ENCODE data around the gene PKN3. TPM values are rescaled to one million over a fixed set of nuclear protein-coding genes. Genes with fewer than 3 reads are reported as not detected.
A peak's percentile ranks its signal among the peaks of the same experiment; 100 is the strongest.

Gene PKN3
- total and polyA plus RNA-seq, 2 donors from 2014 or later = 3.9 to 14.7 TPM

DNA sequence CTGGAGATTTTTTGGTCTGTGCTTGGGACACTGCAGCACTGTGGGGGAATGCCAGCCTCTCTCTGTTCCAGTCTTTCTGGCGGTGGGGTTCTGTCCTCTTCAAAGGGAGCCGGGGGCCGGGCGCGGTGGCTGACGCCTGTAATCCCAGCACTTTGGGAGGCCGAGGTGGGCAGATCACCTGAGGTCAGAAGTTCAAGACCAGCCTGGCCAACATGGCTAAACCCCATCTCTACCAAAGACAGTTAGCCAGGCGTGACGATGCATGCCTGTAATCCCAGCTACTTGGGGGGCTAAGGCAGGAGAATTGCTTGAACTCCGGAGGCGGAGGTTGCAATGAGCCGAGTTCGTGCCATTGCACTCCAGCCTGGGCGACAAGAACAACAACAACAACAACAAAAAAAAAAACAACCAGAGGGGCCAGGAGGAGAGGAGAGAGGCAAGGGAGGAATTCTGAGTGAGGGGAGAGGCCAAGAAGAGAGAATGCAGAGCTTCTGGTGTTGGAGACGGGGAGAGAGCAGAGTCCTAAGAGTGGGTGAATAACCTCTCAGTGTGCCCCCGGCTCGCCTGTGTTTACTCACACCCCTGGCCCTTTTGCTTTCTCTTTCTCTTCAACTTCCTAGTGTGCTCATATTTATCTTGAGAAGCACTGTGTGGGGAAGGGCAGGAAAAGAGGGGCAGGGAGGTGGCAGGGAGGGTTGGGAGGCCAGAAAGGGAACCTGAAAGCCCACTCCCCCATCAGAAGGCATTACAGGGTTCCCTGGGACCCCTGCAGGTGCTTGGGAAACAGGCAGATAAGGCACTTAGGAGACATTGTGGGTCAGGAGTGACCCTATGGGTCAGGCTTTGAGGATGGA is 16.4 kb upstream of the PKN3 start:
- Histone ChIP-seq H3K27ac (ENCODE audit: low read depth in 2 of 2, low read length in 2 of 2) (peak overlapping the region; percentile 38 to 84), H3K4me1 (ENCODE audit: control insufficient read depth in 2 of 3, insufficient read depth in 2 of 3, low read depth in 1 of 3, low read length in 3 of 3) (peaks cover 4 to 33% (median 19%) of the 10 kb centered on the region in 3 donors), H3K4me3 (ENCODE audit: low read length in 3 of 3) (peak overlapping the region in 1 of 3 donors; percentile 32), H3K9me3 (ENCODE audit: control insufficient read depth in 2 of 3, insufficient read depth in 1 of 3, low read length in 3 of 3) (no peaks in the 10 kb centered on the region), H3K9ac (ENCODE audit: low read length in 3 of 3) (peak overlapping the region in 2 of 3 donors; percentile 32 to 96), H3K27me3 (ENCODE audit: control insufficient read depth, insufficient read depth, low read length) (no peaks in the 10 kb centered on the region), H3K36me3 (ENCODE audit: control insufficient read depth in 2 of 3, insufficient read depth in 3 of 3, low read length in 3 of 3) (no peaks in the 10 kb centered on the region)
- FAIRE-seq (no peak), DNase-seq (peak in 2 of 5 donors; percentile 39 to 53)
- intact Hi-C loops (cut with DNase I) = no loop called here
- TF ChIP-seq, protein P1, sequence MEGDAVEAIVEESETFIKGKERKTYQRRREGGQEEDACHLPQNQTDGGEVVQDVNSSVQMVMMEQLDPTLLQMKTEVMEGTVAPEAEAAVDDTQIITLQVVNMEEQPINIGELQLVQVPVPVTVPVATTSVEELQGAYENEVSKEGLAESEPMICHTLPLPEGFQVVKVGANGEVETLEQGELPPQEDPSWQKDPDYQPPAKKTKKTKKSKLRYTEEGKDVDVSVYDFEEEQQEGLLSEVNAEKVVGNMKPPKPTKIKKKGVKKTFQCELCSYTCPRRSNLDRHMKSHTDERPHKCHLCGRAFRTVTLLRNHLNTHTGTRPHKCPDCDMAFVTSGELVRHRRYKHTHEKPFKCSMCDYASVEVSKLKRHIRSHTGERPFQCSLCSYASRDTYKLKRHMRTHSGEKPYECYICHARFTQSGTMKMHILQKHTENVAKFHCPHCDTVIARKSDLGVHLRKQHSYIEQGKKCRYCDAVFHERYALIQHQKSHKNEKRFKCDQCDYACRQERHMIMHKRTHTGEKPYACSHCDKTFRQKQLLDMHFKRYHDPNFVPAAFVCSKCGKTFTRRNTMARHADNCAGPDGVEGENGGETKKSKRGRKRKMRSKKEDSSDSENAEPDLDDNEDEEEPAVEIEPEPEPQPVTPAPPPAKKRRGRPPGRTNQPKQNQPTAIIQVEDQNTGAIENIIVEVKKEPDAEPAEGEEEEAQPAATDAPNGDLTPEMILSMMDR (IDR thresholded peaks at IDR 0.05; ENCODE audit: borderline replicate concordance, extremely low read depth, insufficient read depth) = no peak

DNA sequence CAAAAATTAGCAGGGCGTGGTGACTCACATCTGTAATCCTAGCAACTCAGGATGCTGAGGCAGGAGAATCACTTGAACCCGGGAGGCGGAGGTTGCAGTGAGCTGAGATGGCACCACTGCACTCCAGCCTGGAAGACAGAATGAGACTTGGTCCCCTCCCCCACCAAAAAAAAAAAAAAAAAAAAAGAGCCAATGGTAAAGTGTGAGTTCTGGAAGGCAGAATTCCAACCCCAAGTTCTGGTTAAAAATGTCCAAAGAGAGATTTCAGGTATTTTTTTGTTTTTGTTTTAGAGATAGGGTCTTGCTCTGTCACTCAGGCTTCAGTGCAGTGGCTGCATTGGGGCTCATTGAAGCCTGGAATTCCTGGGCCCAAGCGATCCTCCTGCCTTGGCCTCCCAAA is 14.8 kb upstream of the PKN3 start:
- FAIRE-seq (no peak), DNase-seq (peak in 1 of 5 donors; percentile 35)
- Histone ChIP-seq H3K36me3 (ENCODE audit: control insufficient read depth in 2 of 3, insufficient read depth in 3 of 3, low read length in 3 of 3) (peaks cover 5 to 10% (median 7%) of the 10 kb centered on the region in 3 donors), H3K27me3 (ENCODE audit: control insufficient read depth, insufficient read depth, low read length) (no peaks in the 10 kb centered on the region), H3K9me3 (ENCODE audit: control insufficient read depth in 2 of 3, insufficient read depth in 1 of 3, low read length in 3 of 3) (no peaks in the 10 kb centered on the region), H3K9ac (ENCODE audit: low read length in 3 of 3) (no peak overlapping the region), H3K27ac (ENCODE audit: low read depth in 2 of 2, low read length in 2 of 2) (no peak overlapping the region), H3K4me1 (ENCODE audit: control insufficient read depth in 2 of 3, insufficient read depth in 2 of 3, low read depth in 1 of 3, low read length in 3 of 3) (peaks cover 8 to 33% (median 23%) of the 10 kb centered on the region in 3 donors), H3K4me3 (ENCODE audit: low read length in 3 of 3) (no peak overlapping the region)
- TF ChIP-seq, protein P1 (IDR thresholded peaks at IDR 0.05; ENCODE audit: borderline replicate concordance, extremely low read depth, insufficient read depth) = no peak
- intact Hi-C loops (cut with DNase I) = no loop called here

DNA sequence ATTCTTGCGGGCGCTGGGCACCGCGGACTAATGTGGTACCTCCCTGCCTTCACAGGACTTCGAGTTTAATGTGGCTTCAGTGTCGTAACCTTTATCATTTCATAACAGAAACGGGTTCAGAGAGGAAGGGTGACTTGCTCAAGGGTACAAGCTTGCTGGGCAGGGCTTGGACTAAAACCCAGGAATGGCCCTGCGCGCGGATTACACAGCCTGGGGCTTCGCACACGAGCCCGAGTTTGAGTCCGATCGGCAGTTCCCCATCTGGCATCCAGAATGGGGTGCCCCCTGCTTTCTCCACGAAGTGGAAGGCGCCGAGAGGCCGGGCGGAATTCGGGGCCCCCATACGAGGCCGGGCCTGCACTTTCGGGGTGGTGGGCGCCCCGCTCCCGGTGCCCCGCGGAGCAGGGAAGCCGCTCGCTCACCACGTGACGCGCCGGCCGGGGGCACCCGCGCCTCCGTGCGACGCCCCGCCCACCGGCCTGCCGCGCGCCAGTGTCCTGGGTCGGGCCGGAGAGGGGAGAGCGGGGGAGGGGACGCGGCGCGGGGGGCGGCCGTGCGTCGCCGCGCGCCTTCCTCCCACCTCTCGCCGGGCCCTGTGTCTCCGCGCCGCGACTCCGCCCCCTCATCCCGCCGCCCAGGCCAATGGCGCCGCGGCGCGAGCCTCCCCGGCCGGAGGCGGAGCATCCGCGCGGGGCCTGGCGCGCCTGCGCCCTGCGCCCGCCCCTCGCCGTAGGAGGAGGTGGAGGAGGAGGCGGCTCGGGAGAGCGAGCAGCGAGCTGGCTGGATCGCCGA is 13.6 kb upstream of the PKN3 start, which contains the start of gene SET:
TSS of gene SET (plus strand) at position 722 of the 792 bp plus-strand sequence. CDS start 361 bp downstream, outside the sequence.
- TF ChIP-seq, protein P1 (IDR thresholded peaks at IDR 0.05; ENCODE audit: borderline replicate concordance, extremely low read depth, insufficient read depth) = no peak
- H3K36me3 ChIP-seq (ENCODE audit: control insufficient read depth in 2 of 3, insufficient read depth in 3 of 3, low read length in 3 of 3) = peaks cover 13 to 22% (median 14%) of the 10 kb centered on the region in 3 donors
- no peaks in the 10 kb centered on the region for H3K9me3 ChIP-seq (ENCODE audit: control insufficient read depth in 2 of 3, insufficient read depth in 1 of 3, low read length in 3 of 3)
- DNase-seq (peak; percentile 95 to 99 (median 97)), FAIRE-seq (no peak)
- H3K9ac ChIP-seq (ENCODE audit: low read length in 3 of 3) = peak within 1 kb of the TSS; percentile 36 to 93 (median 69)
- no peaks in the 10 kb centered on the region for H3K27me3 ChIP-seq (ENCODE audit: control insufficient read depth, insufficient read depth, low read length)
- H3K4me3 ChIP-seq (ENCODE audit: low read length in 3 of 3) = peak within 1 kb of the TSS; percentile 79 to 86 (median 84)
- H3K27ac ChIP-seq (ENCODE audit: low read depth in 2 of 2, low read length in 2 of 2) = peak within 1 kb of the TSS; percentile 88 to 91
- intact Hi-C loops (cut with DNase I) = no loop called here
- peaks cover 8 to 30% (median 23%) of the 10 kb centered on the region in 3 donors for H3K4me1 ChIP-seq (ENCODE audit: control insufficient read depth in 2 of 3, insufficient read depth in 2 of 3, low read depth in 1 of 3, low read length in 3 of 3)
